ENCODE results near the gene DUOXA1.

DNA sequence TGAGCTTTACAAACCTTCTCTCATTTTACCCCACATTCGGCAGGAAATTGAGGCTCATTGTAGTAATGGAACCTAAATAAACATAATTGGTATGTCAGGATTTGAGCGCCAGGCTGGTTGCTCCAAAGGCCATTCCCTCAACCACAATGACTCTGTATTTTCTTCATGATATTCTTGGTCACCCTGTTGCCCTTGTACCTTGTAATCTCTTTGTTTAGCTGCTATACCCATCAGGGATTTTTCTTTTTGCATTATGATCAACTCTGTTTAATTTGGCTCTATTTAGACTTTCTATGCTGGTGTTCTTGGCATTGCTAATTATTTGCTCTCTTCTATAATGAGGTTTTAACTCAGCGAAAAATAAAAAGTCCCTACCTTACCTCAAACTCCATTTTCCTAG is 45.5 kb downstream of the DUOXA1 start:
- TF ChIP-seq, protein P1, sequence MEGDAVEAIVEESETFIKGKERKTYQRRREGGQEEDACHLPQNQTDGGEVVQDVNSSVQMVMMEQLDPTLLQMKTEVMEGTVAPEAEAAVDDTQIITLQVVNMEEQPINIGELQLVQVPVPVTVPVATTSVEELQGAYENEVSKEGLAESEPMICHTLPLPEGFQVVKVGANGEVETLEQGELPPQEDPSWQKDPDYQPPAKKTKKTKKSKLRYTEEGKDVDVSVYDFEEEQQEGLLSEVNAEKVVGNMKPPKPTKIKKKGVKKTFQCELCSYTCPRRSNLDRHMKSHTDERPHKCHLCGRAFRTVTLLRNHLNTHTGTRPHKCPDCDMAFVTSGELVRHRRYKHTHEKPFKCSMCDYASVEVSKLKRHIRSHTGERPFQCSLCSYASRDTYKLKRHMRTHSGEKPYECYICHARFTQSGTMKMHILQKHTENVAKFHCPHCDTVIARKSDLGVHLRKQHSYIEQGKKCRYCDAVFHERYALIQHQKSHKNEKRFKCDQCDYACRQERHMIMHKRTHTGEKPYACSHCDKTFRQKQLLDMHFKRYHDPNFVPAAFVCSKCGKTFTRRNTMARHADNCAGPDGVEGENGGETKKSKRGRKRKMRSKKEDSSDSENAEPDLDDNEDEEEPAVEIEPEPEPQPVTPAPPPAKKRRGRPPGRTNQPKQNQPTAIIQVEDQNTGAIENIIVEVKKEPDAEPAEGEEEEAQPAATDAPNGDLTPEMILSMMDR (IDR thresholded peaks at IDR 0.05 in 4 of 5, conservative IDR thresholded peaks at IDR 0.05 in 1 of 5): no peak
- TF ChIP-seq POLR2A (IDR thresholded peaks at IDR 0.05): no peak
